ENCODE data around the gene TMEM163. TPM values are rescaled to one million over a fixed set of nuclear protein-coding genes. Genes with fewer than 3 reads are reported as not detected.

The TMEM163 gene
- total and polyA plus RNA-seq, 2 of the 13 experiments (the other 11 are each of a cell fraction or from before 2014, with no cell fraction given) = 0.05 TPM; not detected in 1

GRCh38 chr2:134764164-134764563 is 45.4 kb upstream of the TMEM163 start:
- ATAC-seq (no peak), FAIRE-seq (no peak), DNase-seq (ENCODE audit: low spot score) (no peak)
- TF ChIP-seq RAD21 (CRISPR knock-in tag; IDR thresholded peaks at IDR 0.05) (no peak), MAFF (IDR thresholded peaks at IDR 0.05; ENCODE audit: low read depth, low read length) (no peak), RAD51 (IDR thresholded peaks at IDR 0.05; ENCODE audit: borderline replicate concordance) (no peak), NR0B2 (CRISPR knock-in tag; IDR thresholded peaks at IDR 0.05) (no peak), ZNF572 (CRISPR knock-in tag; IDR thresholded peaks at IDR 0.05) (no peak), HOXA7 (CRISPR knock-in tag; IDR thresholded peaks at IDR 0.05) (no peak), DRAP1 (CRISPR knock-in tag; IDR thresholded peaks at IDR 0.05) (no peak), ZSCAN5A (CRISPR knock-in tag; IDR thresholded peaks at IDR 0.05; ENCODE audit: borderline replicate concordance) (no peak), ZFP91 (CRISPR knock-in tag; IDR thresholded peaks at IDR 0.05; ENCODE audit: borderline replicate concordance) (no peak), FOXO1 (CRISPR knock-in tag; IDR thresholded peaks at IDR 0.05) (no peak), KMT2B (CRISPR knock-in tag; IDR thresholded peaks at IDR 0.05) (no peak), ZBTB44 (CRISPR knock-in tag; IDR thresholded peaks at IDR 0.05) (no peak)
- no peaks in the 10 kb centered on the region for H3K36me3 ChIP-seq (replicated peaks in 1 of 2; ENCODE audit: control insufficient read depth in 1 of 2, insufficient read depth in 2 of 2, low read length in 2 of 2)
- in situ Hi-C loops (cut with HindIII; ENCODE audit: extremely low pct_ligation_motif_present, low pct_unique_long_range_greater_than_20kb) = no loop called here
- H3K4me3 ChIP-seq (replicated peaks in 1 of 3; ENCODE audit: insufficient read depth in 1 of 3, low read depth in 2 of 3, low read length in 3 of 3) = no peak overlapping the region
- no peak overlapping the region for H2AFZ ChIP-seq (ENCODE audit: low read length)
- intact Hi-C loops (cut with micrococcal nuclease; ENCODE audit: unreplicated experiment) = no loop called here
- H4K20me1 ChIP-seq (ENCODE audit: insufficient read depth, low read length) = no peaks in the 10 kb centered on the region
- BruUV-seq (replicated peaks) = no TSS peak
- H3K4me1 ChIP-seq (ENCODE audit: insufficient read depth, low read length) = no peaks in the 10 kb centered on the region
- no peak overlapping the region for H3K4me2 ChIP-seq (ENCODE audit: low read depth, low read length)
- ChIA-PET POLR2A (no interaction called here), CTCF (ENCODE audit: low intra/inter-chr PET ratio, low total read pairs) (no interaction called here)
- H3K79me2 ChIP-seq (ENCODE audit: insufficient read depth, low read length) = no peaks in the 10 kb centered on the region
- WGBS (ENCODE audit: low lambda C conversion rate) = 28% methylated on average over 1 of the region's 1 CpG
- H3K27me3 ChIP-seq (ENCODE audit: control insufficient read depth in 1 of 2, insufficient read depth in 2 of 2, low read length in 2 of 2) = peaks cover 0 to 5% of the 10 kb centered on the region in 2 experiments; a peak in 1 of 5 replicates
- H3K27ac ChIP-seq (ENCODE audit: extremely low read length, insufficient read depth, low read length) = no peak overlapping the region
- no peaks in the 10 kb centered on the region for H3K9me3 ChIP-seq (ENCODE audit: low read length)
- no peak overlapping the region for H3K9ac ChIP-seq (ENCODE audit: insufficient read depth, low read depth, low read length)

Data from HepG2 (cell line).